B cell (primary cell): Measurements from ENCODE around the gene MEGF11. TPM values are rescaled to one million over a fixed set of nuclear protein-coding genes. Genes with fewer than 3 reads are reported as not detected.

Experiments used
- ATAC-seq: fragments of 200-7000 bp; cut with Tn5 transposase; one replicate; pipeline ENCODE4 v1.10.0; 2021; ENCODE audit warnings: low read depth, mild to moderate bottlenecking, moderate number of reproducible peaks, moderate library complexity
- CTCF ChIA-PET: fragments of 350-600 bp; sonication (Branson Sonifier 250); formaldehyde crosslinking; loops from one replicate; lab custom pipeline; 2021; ENCODE audit warnings: antibody characterized with exemption, inconsistent platforms; lab: Charles Lee
- POLR2A ChIA-PET: fragments of 350-600 bp; sonication (Branson Sonifier 250); formaldehyde crosslinking; loops from one replicate; lab custom pipeline; 2021; ENCODE audit warnings: antibody characterized with exemption; lab: Charles Lee
- DNase-seq: peaks from one replicate; pipeline ENCODE4 v3.0.0; 2013
- H2AFZ ChIP-seq: 2 replicates; pipeline ENCODE4 v1.6.1; 2012; ENCODE audit warnings: mild to moderate bottlenecking, low read depth, low read length; ENCODE audit not compliant: insufficient read depth, poor library complexity, severe bottlenecking
- H3K27ac ChIP-seq, 2 donors: 1 replicate in 1 of 2; 2 replicates in 1 of 2; pipeline ENCODE4 v1.5.1; 2012 to 2013; ENCODE audit warnings: low read length in 2 of 2, mild to moderate bottlenecking in 2 of 2, moderate library complexity in 1 of 2
- H3K27me3 ChIP-seq, 4 experiments: fragments of 200-600 bp in 1 of 4; sonication (generic) in 1 of 4; replicated peaks in 1 of 4; 1 replicate in 2 of 4; 2 replicates in 2 of 4; pipeline versions ENCODE4 v1.6.1 to v1.7.0; 2013 to 2016; ENCODE audit warnings: low read length in 3 of 4, mild to moderate bottlenecking in 2 of 4, mixed read lengths in 1 of 4, moderate library complexity in 1 of 4; ENCODE audit not compliant: insufficient read depth in 4 of 4, control insufficient read depth in 3 of 4; ENCODE audit errors: control extremely low read depth in 1 of 4
- H3K36me3 ChIP-seq, 2 experiments: replicated peaks in 1 of 2; 1 replicate in 1 of 2; 2 replicates in 1 of 2; pipeline versions ENCODE4 v1.6.1 to v1.7.1; 2013; ENCODE audit warnings: low read length in 1 of 2; ENCODE audit not compliant: insufficient read depth in 2 of 2, control insufficient read depth in 1 of 2; ENCODE audit errors: control extremely low read depth in 1 of 2, extremely low read depth in 1 of 2
- H3K4me1 ChIP-seq, 2 donors: fragments of 200-600 bp in 1 of 2; sonication (generic) in 1 of 2; 1 replicate in 1 of 2; 2 replicates in 1 of 2; pipeline versions ENCODE4 v1.5.1 to v1.6.1; 2013 to 2017; ENCODE audit warnings: low read length in 2 of 2; ENCODE audit not compliant: control insufficient read depth in 2 of 2, insufficient read depth in 2 of 2
- H3K4me2 ChIP-seq: replicated peaks from 2 replicates; pipeline ENCODE3; 2012; ENCODE audit warnings: mild to moderate bottlenecking, low read depth, low read length; ENCODE audit not compliant: poor library complexity, severe bottlenecking
- H3K4me3 ChIP-seq, 5 experiments: fragments of 200-600 bp in 1 of 5; sonication (generic) in 1 of 5; 1 replicate in 3 of 5; 2 replicates in 2 of 5; pipeline versions ENCODE4 v1.5.1 to v1.7.0; 2011 to 2016; ENCODE audit warnings: low read length in 4 of 5, mild to moderate bottlenecking in 4 of 5, low read depth in 2 of 5, control low read depth in 1 of 5, moderate library complexity in 1 of 5; ENCODE audit not compliant: insufficient read depth in 1 of 5; ENCODE audit errors: control extremely low read depth in 1 of 5, extremely low read depth in 1 of 5
- H3K79me2 ChIP-seq: fragments of 200-600 bp; sonication (generic); one replicate; pipeline ENCODE4 v1.6.0; 2016; ENCODE audit warnings: low read length; ENCODE audit not compliant: control insufficient read depth, insufficient read depth
- H3K9ac ChIP-seq: fragments of 200-600 bp; sonication (generic); 2 replicates; pipeline ENCODE4 v1.6.1; 2017; ENCODE audit warnings: mild to moderate bottlenecking, low read length, moderate library complexity
- H3K9me3 ChIP-seq, 3 donors: one replicate each; pipeline versions ENCODE4 v1.6.1 to v1.7.1; 2013; ENCODE audit warnings: low read length in 2 of 3; ENCODE audit not compliant: control insufficient read depth in 2 of 3, insufficient read depth in 1 of 3; ENCODE audit errors: control extremely low read depth in 1 of 3
- H4K20me1 ChIP-seq: 2 replicates; pipeline ENCODE4 v1.6.0; 2012; ENCODE audit warnings: mild to moderate bottlenecking, low read length; ENCODE audit not compliant: insufficient read depth, control insufficient read depth, poor library complexity, severe bottlenecking
- H3K27ac Mint-ChIP-seq: one replicate; pipeline ENCODE4 v1.8.0; 2021; ENCODE audit warnings: mixed read lengths
- H3K27me3 Mint-ChIP-seq: one replicate; pipeline ENCODE4 v1.8.0; 2021; ENCODE audit warnings: mixed read lengths
- H3K4me1 Mint-ChIP-seq: one replicate; pipeline ENCODE4 v1.8.0; 2021; ENCODE audit warnings: mixed read lengths
- H3K4me3 Mint-ChIP-seq: one replicate; pipeline ENCODE4 v1.8.0; 2021; ENCODE audit warnings: mixed read lengths
- H3K9me3 Mint-ChIP-seq: one replicate; pipeline ENCODE4 v1.8.0; 2022; ENCODE audit warnings: mixed read lengths; ENCODE audit not compliant: insufficient read depth
- EZH2 ChIP-seq: IDR thresholded peaks from 2 replicates; pipeline ENCODE4 v1.6.1; 2012; ENCODE audit warnings: borderline replicate concordance, low read depth, mild to moderate bottlenecking, moderate library complexity, low read length; ENCODE audit not compliant: insufficient read depth, poor library complexity, severe bottlenecking
- WGBS: methylation state at CpG from one replicate; pipeline ENCODE4 v1.1.5; 2013; ENCODE audit warnings: missing lambda C conversion rate; ENCODE audit not compliant: insufficient coverage; 5-methylcytosine and 5-hydroxymethylcytosine counted together
- intact Hi-C: fragments of 100-400 bp; cut with micrococcal nuclease; formaldehyde crosslinking; loops from one replicate; pipeline ENCODE4 v1.10.0; 2022
- polyA plus RNA-seq: library from polyadenylated mRNA; depleted of rRNA; stranded (reverse); fragments of >200 nt; gene quantifications from 2 replicates; pipeline ENCODE4 v1.2.3, GENCODE V29; 2012
- total RNA-seq, 2 donors: library from RNA; stranded (reverse); fragments of 120-200 nt in 1 of 2; gene quantifications; 1 replicate in 1 of 2; 2 replicates in 1 of 2; pipeline versions ENCODE4 v1.2.3 to v1.2.4, GENCODE V29; 2013 to 2022
- TF ChIP-seq, protein P1 (sequence below): fragments of 200-600 bp; IDR thresholded peaks from one replicate; pipeline ENCODE4 v1.8.0; 2022; ENCODE audit warnings: antibody characterized with exemption, mild to moderate bottlenecking

The MEGF11 gene
- total and polyA plus RNA-seq, 2 donors (not counting 1 experiment from before 2014, with no cell fraction given), result 0.04 to 0.34 TPM

DNA sequence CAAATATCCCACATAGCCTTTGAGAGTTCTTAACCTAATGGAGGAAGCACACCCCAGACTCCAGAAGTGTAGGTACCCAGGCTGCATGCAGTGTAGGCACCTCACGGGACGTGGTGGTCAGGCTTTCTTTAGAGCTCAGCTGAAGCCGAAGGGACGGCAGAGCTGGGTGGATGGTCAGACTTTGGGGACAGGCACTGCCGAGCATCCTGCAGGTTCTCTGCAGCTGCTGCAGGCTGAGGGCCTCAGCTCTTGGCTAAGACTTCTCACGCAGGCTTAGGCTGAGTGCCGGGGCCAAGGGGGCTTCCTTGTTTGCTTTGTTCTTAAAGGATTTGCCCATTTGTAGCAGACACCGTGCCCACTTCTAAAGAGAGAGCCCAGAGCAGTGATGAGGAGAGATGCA is 207.2 kb downstream of the MEGF11 start:
- intact Hi-C loops, result no loop called here
- WGBS, result 83% methylated on average over 8 of the region's 8 CpGs
- CTCF ChIA-PET, result no interaction called here
- DNase-seq (no peak), ATAC-seq (no peak)
- Histone ChIP-seq H3K4me2 (no peak overlapping the region), H3K27me3 (peaks cover 0 to 7% (median 1%) of the 10 kb centered on the region in 4 experiments), H3K9me3 (peaks cover 0 to 6% (median 0%) of the 10 kb centered on the region in 3 donors), H3K9ac (no peak overlapping the region), H3K27ac (no peak overlapping the region), H3K79me2 (no peaks in the 10 kb centered on the region), H3K4me1 (no peaks in the 10 kb centered on the region), H2AFZ (no peak overlapping the region), H3K4me3 (no peak overlapping the region), H3K36me3 (no peaks in the 10 kb centered on the region), H4K20me1 (no peaks in the 10 kb centered on the region)
- no peak overlapping the region for H3K27ac Mint-ChIP-seq
- H3K4me1 Mint-ChIP-seq, result no peaks in the 10 kb centered on the region
- no peak for TF ChIP-seq EZH2
- TF ChIP-seq, protein P1, sequence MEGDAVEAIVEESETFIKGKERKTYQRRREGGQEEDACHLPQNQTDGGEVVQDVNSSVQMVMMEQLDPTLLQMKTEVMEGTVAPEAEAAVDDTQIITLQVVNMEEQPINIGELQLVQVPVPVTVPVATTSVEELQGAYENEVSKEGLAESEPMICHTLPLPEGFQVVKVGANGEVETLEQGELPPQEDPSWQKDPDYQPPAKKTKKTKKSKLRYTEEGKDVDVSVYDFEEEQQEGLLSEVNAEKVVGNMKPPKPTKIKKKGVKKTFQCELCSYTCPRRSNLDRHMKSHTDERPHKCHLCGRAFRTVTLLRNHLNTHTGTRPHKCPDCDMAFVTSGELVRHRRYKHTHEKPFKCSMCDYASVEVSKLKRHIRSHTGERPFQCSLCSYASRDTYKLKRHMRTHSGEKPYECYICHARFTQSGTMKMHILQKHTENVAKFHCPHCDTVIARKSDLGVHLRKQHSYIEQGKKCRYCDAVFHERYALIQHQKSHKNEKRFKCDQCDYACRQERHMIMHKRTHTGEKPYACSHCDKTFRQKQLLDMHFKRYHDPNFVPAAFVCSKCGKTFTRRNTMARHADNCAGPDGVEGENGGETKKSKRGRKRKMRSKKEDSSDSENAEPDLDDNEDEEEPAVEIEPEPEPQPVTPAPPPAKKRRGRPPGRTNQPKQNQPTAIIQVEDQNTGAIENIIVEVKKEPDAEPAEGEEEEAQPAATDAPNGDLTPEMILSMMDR, result no peak
- POLR2A ChIA-PET, result no interaction called here
- no peak overlapping the region for H3K4me3 Mint-ChIP-seq
- no peaks in the 10 kb centered on the region for H3K9me3 Mint-ChIP-seq
- H3K27me3 Mint-ChIP-seq, result peaks cover 24% of the 10 kb centered on the region

DNA sequence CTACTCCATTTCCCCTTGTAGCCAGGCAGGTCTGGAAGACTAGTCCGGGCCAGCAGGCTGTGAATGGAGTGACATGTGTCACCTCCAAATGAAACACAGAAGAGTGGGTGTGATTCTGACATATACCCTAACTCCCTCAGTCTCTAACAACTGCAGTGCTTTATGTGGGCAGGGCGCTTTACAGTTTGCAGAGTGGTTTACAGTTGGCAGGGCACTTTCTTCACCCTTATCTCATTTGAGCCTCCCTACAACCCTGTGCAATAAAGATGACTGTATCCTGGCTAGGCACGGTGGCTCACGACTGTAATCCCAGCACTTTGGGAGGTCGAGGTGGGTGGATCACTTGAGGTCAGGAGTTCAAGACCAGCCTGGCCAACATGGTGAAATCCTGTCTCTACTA is 208.0 kb downstream of the MEGF11 start:
- Histone ChIP-seq H3K9me3 (peaks cover 0 to 6% (median 0%) of the 10 kb centered on the region in 3 donors), H3K9ac (no peak overlapping the region), H3K27ac (no peak overlapping the region), H3K79me2 (no peaks in the 10 kb centered on the region), H3K27me3 (peaks cover 0 to 8% (median 1%) of the 10 kb centered on the region in 4 experiments), H4K20me1 (no peaks in the 10 kb centered on the region), H3K4me2 (no peak overlapping the region), H3K4me1 (no peaks in the 10 kb centered on the region), H3K4me3 (no peak overlapping the region), H2AFZ (no peak overlapping the region), H3K36me3 (no peaks in the 10 kb centered on the region)
- DNase-seq, result no peak
- ATAC-seq, result no peak
- intact Hi-C loops, result no loop called here
- no CpG with 5 or more reads among the region's 5 CpGs for WGBS
- POLR2A ChIA-PET, result interaction anchor here (0.6 kb wide), 1 partner anchor 36 kb away, joined by 5 read pairs; no protein-coding TSS in a partner anchor
- H3K4me3 Mint-ChIP-seq, result no peak overlapping the region
- no peak for TF ChIP-seq EZH2
- TF ChIP-seq, protein P1, result no peak
- H3K27me3 Mint-ChIP-seq, result peaks cover 29% of the 10 kb centered on the region
- H3K9me3 Mint-ChIP-seq, result no peaks in the 10 kb centered on the region
- CTCF ChIA-PET, result interaction anchor here (0.9 kb wide), 1 partner anchor 25 kb away, joined by 8 read pairs; no protein-coding TSS in a partner anchor
- H3K27ac Mint-ChIP-seq, result no peak overlapping the region
- no peaks in the 10 kb centered on the region for H3K4me1 Mint-ChIP-seq
